HEK293 (cell line): ENCODE data around the gene NCBP1.

ENCODE experiments used
- CTCF ChIA-PET: fragments of 350-600 bp; formaldehyde crosslinking; extraction: SDS; loops from one replicate; lab custom pipeline; 2021; ENCODE audit warnings: antibody characterized with exemption; lab: Yijun Ruan, JAX
- POLR2A ChIA-PET: fragments of 300-600 bp; formaldehyde crosslinking; extraction: SDS; loops from one replicate; lab custom pipeline; 2020; ENCODE audit warnings: antibody characterized with exemption, inconsistent platforms; lab: Yijun Ruan, JAX
- H3K27ac ChIP-seq: fragments of 200-500 bp; sonication (Bioruptor generic); 2 replicates; pipeline ENCODE4 v1.5.1; 2014; ENCODE audit warnings: low read depth, low read length, control low read depth, inconsistent platforms; ENCODE audit errors: extremely low read depth
- H3K36me3 ChIP-seq, 2 experiments: fragments of 200-500 bp in 1 of 2; sonication (Bioruptor generic) in 1 of 2; 1 replicate in 1 of 2; 2 replicates in 1 of 2; pipeline ENCODE4 v1.5.1; 2014 to 2017; ENCODE audit warnings: inconsistent platforms in 2 of 2, low read length in 2 of 2; ENCODE audit not compliant: control insufficient read depth in 2 of 2, insufficient read depth in 1 of 2
- H3K4me1 ChIP-seq: fragments of 200-500 bp; sonication (Bioruptor generic); 2 replicates; pipeline ENCODE4 v1.5.1; 2014; ENCODE audit warnings: mild to moderate bottlenecking, low read length, inconsistent platforms; ENCODE audit not compliant: control insufficient read depth, insufficient read depth
- H3K4me3 ChIP-seq: 2 replicates; pipeline ENCODE4 v1.5.1; 2011; ENCODE audit warnings: low read depth, mild to moderate bottlenecking, control low read depth, low read length, moderate library complexity
- H3K9me3 ChIP-seq: fragments of 200-500 bp; sonication (Bioruptor generic); 2 replicates; pipeline ENCODE4 v1.5.1; 2014; ENCODE audit warnings: low read depth, low read length, inconsistent platforms; ENCODE audit not compliant: control insufficient read depth, insufficient read depth
- AEBP2 ChIP-seq: fragments of 450-650 bp; formaldehyde crosslinking; IDR thresholded peaks from 2 replicates; pipeline ENCODE4 v1.5.1; 2016; ENCODE audit warnings: missing biosample characterization, missing genetic modification characterization, borderline replicate concordance
- BCL11A ChIP-seq: fragments of 450-650 bp; formaldehyde crosslinking; IDR thresholded peaks from 2 replicates; pipeline ENCODE4 v1.5.1; 2016; ENCODE audit warnings: low read depth, missing biosample characterization, missing genetic modification characterization
- GLI4 ChIP-seq: fragments of 450-650 bp; formaldehyde crosslinking; IDR thresholded peaks from 2 replicates; pipeline ENCODE4 v1.5.1; 2016; ENCODE audit warnings: missing biosample characterization, missing genetic modification characterization
- KLF1 ChIP-seq: fragments of 450-650 bp; formaldehyde crosslinking; IDR thresholded peaks from 2 replicates; pipeline ENCODE4 v1.5.1; 2016; ENCODE audit warnings: missing biosample characterization, missing genetic modification characterization
- SP3 ChIP-seq: fragments of 450-650 bp; formaldehyde crosslinking; IDR thresholded peaks from 2 replicates; pipeline ENCODE4 v1.5.1; 2016; ENCODE audit warnings: missing biosample characterization, missing genetic modification characterization
- ZBTB48 ChIP-seq: fragments of 450-650 bp; formaldehyde crosslinking; IDR thresholded peaks from 2 replicates; pipeline ENCODE4 v1.5.1; 2016; ENCODE audit warnings: missing biosample characterization, missing genetic modification characterization
- ZBTB6 ChIP-seq: fragments of 450-650 bp; formaldehyde crosslinking; IDR thresholded peaks from 2 replicates; pipeline ENCODE4 v1.5.1; 2017; ENCODE audit warnings: missing biosample characterization, missing genetic modification characterization
- ZFHX2 ChIP-seq: fragments of 450-650 bp; formaldehyde crosslinking; conservative IDR thresholded peaks from 2 replicates; pipeline ENCODE4 v1.5.1; 2016; ENCODE audit warnings: missing biosample characterization, missing genetic modification characterization
- ZNF140 ChIP-seq: fragments of 450-650 bp; formaldehyde crosslinking; IDR thresholded peaks from 2 replicates; pipeline ENCODE4 v1.5.1; 2016; ENCODE audit warnings: missing biosample characterization, missing genetic modification characterization
- ZNF221 ChIP-seq: fragments of 450-650 bp; formaldehyde crosslinking; IDR thresholded peaks from 2 replicates; pipeline ENCODE4 v1.5.1; 2017; ENCODE audit warnings: missing biosample characterization, missing genetic modification characterization, borderline replicate concordance
- ZNF223 ChIP-seq: fragments of 450-650 bp; formaldehyde crosslinking; IDR thresholded peaks from 2 replicates; pipeline ENCODE4 v1.5.1; 2016; ENCODE audit warnings: missing biosample characterization, missing genetic modification characterization
- ZNF292 ChIP-seq: fragments of 450-650 bp; formaldehyde crosslinking; IDR thresholded peaks from 2 replicates; pipeline ENCODE4 v1.5.1; 2016; ENCODE audit warnings: low read depth, missing biosample characterization, missing genetic modification characterization, borderline replicate concordance
- ZNF404 ChIP-seq: fragments of 450-650 bp; formaldehyde crosslinking; IDR thresholded peaks from 2 replicates; pipeline ENCODE4 v1.5.1; 2017; ENCODE audit warnings: missing biosample characterization, missing genetic modification characterization
- ZNF48 ChIP-seq: fragments of 450-650 bp; formaldehyde crosslinking; IDR thresholded peaks from 2 replicates; pipeline ENCODE4 v1.5.1; 2016; ENCODE audit warnings: missing biosample characterization, missing genetic modification characterization
- ZNF513 ChIP-seq: fragments of 450-650 bp; IDR thresholded peaks from 2 replicates; pipeline ENCODE4 v1.5.1; 2018; ENCODE audit warnings: missing biosample characterization, missing genetic modification characterization
- ZNF514 ChIP-seq: fragments of 450-650 bp; formaldehyde crosslinking; IDR thresholded peaks from 2 replicates; pipeline ENCODE4 v1.5.1; 2016; ENCODE audit warnings: missing biosample characterization, missing genetic modification characterization
- ZNF530 ChIP-seq: fragments of 450-650 bp; formaldehyde crosslinking; IDR thresholded peaks from 2 replicates; pipeline ENCODE4 v1.5.1; 2016; ENCODE audit warnings: low read depth, missing biosample characterization, missing genetic modification characterization
- ZNF571 ChIP-seq: fragments of 450-650 bp; formaldehyde crosslinking; IDR thresholded peaks from 2 replicates; pipeline ENCODE4 v1.5.0; 2017; ENCODE audit warnings: missing biosample characterization, missing genetic modification characterization
- ZSCAN30 ChIP-seq: fragments of 450-650 bp; IDR thresholded peaks from 2 replicates; pipeline ENCODE4 v1.5.1; 2018; ENCODE audit warnings: missing biosample characterization, mild to moderate bottlenecking, missing genetic modification characterization, moderate library complexity
- TF ChIP-seq, protein P1 (sequence below): fragments of 450-650 bp; formaldehyde crosslinking; IDR thresholded peaks from 2 replicates; pipeline ENCODE4 v1.5.1; 2016; ENCODE audit warnings: missing biosample characterization, missing genetic modification characterization
- TF ChIP-seq, protein P2 (sequence below): fragments of 450-650 bp; formaldehyde crosslinking; IDR thresholded peaks from 2 replicates; pipeline ENCODE4 v1.5.1; 2016; ENCODE audit warnings: missing biosample characterization, missing genetic modification characterization

The NCBP1 gene

GRCh38 chr9:97660340-97660739 is 26.7 kb downstream of the NCBP1 start (continued):
- TF ChIP-seq ZBTB6 (tag by site-specific recombination), result no peak
- TF ChIP-seq KLF1 (tag by site-specific recombination), result no peak
- no peak for TF ChIP-seq AEBP2 (tag by site-specific recombination)
- TF ChIP-seq ZNF223, result no peak

DNA sequence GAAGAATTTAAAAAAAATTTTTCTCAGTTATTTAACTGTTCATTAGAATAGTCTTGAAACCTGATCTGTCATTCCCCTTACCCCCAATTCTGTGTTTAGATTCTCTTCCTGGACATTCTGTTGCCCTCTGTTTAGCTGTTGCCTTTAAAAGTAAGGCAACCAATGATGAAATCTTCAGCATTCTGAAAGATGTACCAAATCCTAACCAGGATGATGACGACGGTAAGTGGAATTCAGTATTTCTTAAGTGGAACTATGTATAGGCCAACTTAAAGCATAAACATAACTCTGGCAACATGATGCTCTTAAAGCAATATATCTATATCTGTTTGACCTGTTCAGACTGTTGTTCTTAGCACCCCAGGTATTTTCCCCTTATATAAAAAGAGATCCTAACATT is 27.2 kb downstream of the NCBP1 start:
- H3K4me3 ChIP-seq, result no peak overlapping the region
- ChIA-PET CTCF (no interaction called here), POLR2A (no interaction called here)
- peaks cover 32 to 90% of the 10 kb centered on the region in 2 experiments for H3K36me3 ChIP-seq
- no peak overlapping the region for H3K27ac ChIP-seq
- no peaks in the 10 kb centered on the region for H3K4me1 ChIP-seq
- H3K9me3 ChIP-seq, result no peaks in the 10 kb centered on the region
- TF ChIP-seq ZNF513 (tag by site-specific recombination) (no peak), ZNF571 (no peak), ZNF404 (tag by site-specific recombination) (no peak), ZNF514 (tag by site-specific recombination) (no peak), ZSCAN30 (tag by site-specific recombination) (no peak), ZNF530 (tag by site-specific recombination) (no peak), ZNF48 (tag by site-specific recombination) (no peak), ZNF221 (tag by site-specific recombination) (no peak), ZFHX2 (tag by site-specific recombination) (no peak), SP3 (no peak), GLI4 (tag by site-specific recombination) (no peak), BCL11A (tag by site-specific recombination) (no peak), ZNF140 (tag by site-specific recombination) (no peak), ZNF292 (no peak), ZBTB48 (no peak)
- TF ChIP-seq, protein P1, sequence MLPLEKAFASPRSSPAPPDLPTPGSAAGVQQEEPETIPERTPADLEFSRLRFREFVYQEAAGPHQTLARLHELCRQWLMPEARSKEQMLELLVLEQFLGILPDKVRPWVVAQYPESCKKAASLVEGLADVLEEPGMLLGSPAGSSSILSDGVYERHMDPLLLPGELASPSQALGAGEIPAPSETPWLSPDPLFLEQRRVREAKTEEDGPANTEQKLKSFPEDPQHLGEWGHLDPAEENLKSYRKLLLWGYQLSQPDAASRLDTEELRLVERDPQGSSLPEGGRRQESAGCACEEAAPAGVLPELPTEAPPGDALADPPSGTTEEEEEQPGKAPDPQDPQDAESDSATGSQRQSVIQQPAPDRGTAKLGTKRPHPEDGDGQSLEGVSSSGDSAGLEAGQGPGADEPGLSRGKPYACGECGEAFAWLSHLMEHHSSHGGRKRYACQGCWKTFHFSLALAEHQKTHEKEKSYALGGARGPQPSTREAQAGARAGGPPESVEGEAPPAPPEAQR (tag by site-specific recombination), result no peak
- TF ChIP-seq, protein P2, sequence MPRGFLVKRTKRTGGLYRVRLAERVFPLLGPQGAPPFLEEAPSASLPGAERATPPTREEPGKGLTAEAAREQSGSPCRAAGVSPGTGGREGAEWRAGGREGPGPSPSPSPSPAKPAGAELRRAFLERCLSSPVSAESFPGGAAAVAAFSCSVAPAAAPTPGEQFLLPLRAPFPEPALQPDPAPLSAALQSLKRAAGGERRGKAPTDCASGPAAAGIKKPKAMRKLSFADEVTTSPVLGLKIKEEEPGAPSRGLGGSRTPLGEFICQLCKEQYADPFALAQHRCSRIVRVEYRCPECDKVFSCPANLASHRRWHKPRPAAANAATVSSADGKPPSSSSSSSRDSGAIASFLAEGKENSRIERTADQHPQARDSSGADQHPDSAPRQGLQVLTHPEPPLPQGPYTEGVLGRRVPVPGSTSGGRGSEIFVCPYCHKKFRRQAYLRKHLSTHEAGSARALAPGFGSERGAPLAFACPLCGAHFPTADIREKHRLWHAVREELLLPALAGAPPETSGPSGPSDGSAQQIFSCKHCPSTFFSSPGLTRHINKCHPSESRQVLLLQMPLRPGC (tag by site-specific recombination), result no peak
